Smooth muscle cell (in vitro differentiated cells): ENCODE data around the gene SORCS2. TPM values are rescaled to one million over a fixed set of nuclear protein-coding genes. Genes with fewer than 3 reads are reported as not detected.

Source experiments
- DNase-seq: peaks from one replicate; lab custom pipeline; 2025; ENCODE audit not compliant: unreplicated experiment; lab: John Stamatoyannopoulos, UW
- H2AFZ ChIP-seq: fragments of 200-600 bp; sonication (generic); 2 replicates; pipeline ENCODE4 v1.6.0; 2016; ENCODE audit warnings: antibody characterized with exemption, low read depth, mild to moderate bottlenecking
- H3F3A ChIP-seq: fragments of 200-600 bp; sonication (generic); 2 replicates; pipeline ENCODE4 v1.6.0; 2017; ENCODE audit warnings: antibody characterized with exemption, low read depth
- H3K27ac ChIP-seq: fragments of 200-600 bp; sonication (generic); 2 replicates; pipeline ENCODE4 v1.5.1; 2016; ENCODE audit warnings: low read depth, mild to moderate bottlenecking
- H3K27me3 ChIP-seq: fragments of 200-600 bp; sonication (generic); 2 replicates; pipeline ENCODE4 v1.6.1; 2016; ENCODE audit warnings: low read depth, mild to moderate bottlenecking
- H3K36me3 ChIP-seq: fragments of 200-600 bp; sonication (generic); 2 replicates; pipeline ENCODE4 v1.5.1; 2016; ENCODE audit warnings: low read depth
- H3K4me1 ChIP-seq: fragments of 200-600 bp; sonication (generic); 2 replicates; pipeline ENCODE4 v1.5.1; 2016; ENCODE audit warnings: low read depth
- H3K4me2 ChIP-seq: fragments of 200-600 bp; sonication (generic); 2 replicates; pipeline ENCODE4 v1.6.0; 2016; ENCODE audit warnings: mild to moderate bottlenecking
- H3K4me3 ChIP-seq: fragments of 200-600 bp; sonication (generic); 2 replicates; pipeline ENCODE4 v1.5.1; 2016; ENCODE audit warnings: mild to moderate bottlenecking
- H3K79me2 ChIP-seq: fragments of 200-600 bp; sonication (generic); 2 replicates; pipeline ENCODE4 v1.6.0; 2016; ENCODE audit warnings: low read depth, mild to moderate bottlenecking
- H3K9ac ChIP-seq: fragments of 200-600 bp; sonication (generic); 2 replicates; pipeline ENCODE4 v1.6.0; 2016; ENCODE audit warnings: low read depth
- H3K9me3 ChIP-seq: fragments of 200-600 bp; sonication (generic); replicated peaks from 2 replicates; pipeline ENCODE4 v1.5.1; 2016; ENCODE audit warnings: low read depth
- H4K20me1 ChIP-seq: fragments of 200-600 bp; sonication (generic); 2 replicates; pipeline ENCODE4 v1.6.0; 2016; ENCODE audit warnings: low read depth
- whole genome bisulfite sequencing: methylation state at CpG from one replicate; pipeline ENCODE4 v1.1.7; 2016; ENCODE audit warnings: low lambda C conversion rate; 5-methylcytosine and 5-hydroxymethylcytosine counted together
- polyA plus RNA-seq: library from polyadenylated mRNA; unstranded; fragments of >200 nt; fragmentation: Nextera tagmentation; extraction: Ambion mirVana; gene quantifications from 2 replicates; pipeline ENCODE4 v1.2.1, GENCODE V29; 2016
- total RNA-seq: library from RNA; depleted of rRNA; stranded (reverse); fragments of >200 nt; gene quantifications from 2 replicates; pipeline ENCODE4 v1.2.3, GENCODE V29; 2014
- TF ChIP-seq, protein P1 (sequence below): fragments of 200-600 bp; sonication (generic); IDR thresholded peaks from 2 replicates; pipeline ENCODE4 v1.5.1; 2017; ENCODE audit warnings: borderline replicate concordance, mild to moderate bottlenecking, antibody characterized with exemption; ENCODE audit not compliant: insufficient read depth, poor library complexity, severe bottlenecking

The SORCS2 gene
- total and polyA plus RNA-seq, 2 experiments from 2014 or later, result 5.2 to 9.3 TPM

DNA sequence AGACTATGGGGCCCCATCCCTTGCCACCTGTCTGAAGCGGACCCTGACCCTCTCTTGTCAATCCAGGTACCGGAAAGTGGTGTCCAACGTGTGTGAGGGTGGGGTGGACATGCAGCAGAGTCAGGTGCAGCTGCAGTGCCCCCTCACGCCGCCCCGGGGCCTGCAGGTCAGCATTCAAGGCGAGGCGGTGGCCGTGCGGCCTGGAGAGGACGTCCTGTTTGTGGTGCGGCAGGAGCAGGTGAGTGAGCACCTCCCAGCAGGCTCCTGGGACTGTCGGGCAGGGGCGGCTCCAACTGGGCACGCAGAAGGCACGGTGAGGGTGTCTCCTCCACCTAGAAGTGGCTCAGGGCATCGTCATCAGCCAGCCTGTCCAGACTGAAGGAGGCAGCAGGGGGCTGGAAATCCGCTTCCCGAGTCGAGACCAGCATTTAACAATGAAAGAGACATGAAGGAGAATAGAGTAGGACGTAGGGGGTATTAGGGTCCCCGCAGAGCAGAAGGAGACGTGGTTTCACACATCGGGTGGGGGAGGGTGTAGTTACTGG, 525.7 kb downstream of the SORCS2 start:
- H3K4me3 ChIP-seq, result no peak overlapping the region
- H2AFZ ChIP-seq, result no peak overlapping the region
- H3K27me3 ChIP-seq, result peaks cover 26% of the 10 kb centered on the region
- H3K4me1 ChIP-seq, result no peaks in the 10 kb centered on the region
- TF ChIP-seq, protein P1, sequence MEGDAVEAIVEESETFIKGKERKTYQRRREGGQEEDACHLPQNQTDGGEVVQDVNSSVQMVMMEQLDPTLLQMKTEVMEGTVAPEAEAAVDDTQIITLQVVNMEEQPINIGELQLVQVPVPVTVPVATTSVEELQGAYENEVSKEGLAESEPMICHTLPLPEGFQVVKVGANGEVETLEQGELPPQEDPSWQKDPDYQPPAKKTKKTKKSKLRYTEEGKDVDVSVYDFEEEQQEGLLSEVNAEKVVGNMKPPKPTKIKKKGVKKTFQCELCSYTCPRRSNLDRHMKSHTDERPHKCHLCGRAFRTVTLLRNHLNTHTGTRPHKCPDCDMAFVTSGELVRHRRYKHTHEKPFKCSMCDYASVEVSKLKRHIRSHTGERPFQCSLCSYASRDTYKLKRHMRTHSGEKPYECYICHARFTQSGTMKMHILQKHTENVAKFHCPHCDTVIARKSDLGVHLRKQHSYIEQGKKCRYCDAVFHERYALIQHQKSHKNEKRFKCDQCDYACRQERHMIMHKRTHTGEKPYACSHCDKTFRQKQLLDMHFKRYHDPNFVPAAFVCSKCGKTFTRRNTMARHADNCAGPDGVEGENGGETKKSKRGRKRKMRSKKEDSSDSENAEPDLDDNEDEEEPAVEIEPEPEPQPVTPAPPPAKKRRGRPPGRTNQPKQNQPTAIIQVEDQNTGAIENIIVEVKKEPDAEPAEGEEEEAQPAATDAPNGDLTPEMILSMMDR, result no peak
- H3K27ac ChIP-seq, result no peak overlapping the region
- 78% methylated on average over 24 of the region's 24 CpGs for WGBS
- no peaks in the 10 kb centered on the region for H3K36me3 ChIP-seq
- H3K4me2 ChIP-seq, result no peak overlapping the region
- H3K79me2 ChIP-seq, result no peaks in the 10 kb centered on the region
- H3K9ac ChIP-seq, result no peak overlapping the region
- no peaks in the 10 kb centered on the region for H3F3A ChIP-seq
- no peak for DNase-seq
- H3K9me3 ChIP-seq, result no peaks in the 10 kb centered on the region
- H4K20me1 ChIP-seq, result no peaks in the 10 kb centered on the region

- H3K4me2 ChIP-seq, result peak overlapping the region; percentile 80
- DNase-seq, result peak; percentile 24
- TF ChIP-seq, protein P1, result peak; percentile 89
- no peaks in the 10 kb centered on the region for H3K79me2 ChIP-seq
- 27% methylated on average over 32 of the region's 33 CpGs for WGBS
- H3F3A ChIP-seq, result no peaks in the 10 kb centered on the region
- no peaks in the 10 kb centered on the region for H3K4me1 ChIP-seq
- no peaks in the 10 kb centered on the region for H3K9me3 ChIP-seq
- H3K27me3 ChIP-seq, result peaks cover 26% of the 10 kb centered on the region
- no peaks in the 10 kb centered on the region for H4K20me1 ChIP-seq
- no peak overlapping the region for H3K4me3 ChIP-seq
- no peak overlapping the region for H3K9ac ChIP-seq
- no peaks in the 10 kb centered on the region for H3K36me3 ChIP-seq
- no peak overlapping the region for H3K27ac ChIP-seq
- H2AFZ ChIP-seq, result no peak overlapping the region
Observed at GRCh38 chr4:7719354-7720174, 527.2 kb downstream of the SORCS2 start.

GRCh38 chr4:7721984-7722551, 529.7 kb downstream of the SORCS2 start:
- 78% methylated on average over 13 of the region's 13 CpGs for WGBS

More at GRCh38 chr4:7721984-7722551, 529.7 kb downstream of the SORCS2 start:
- Histone ChIP-seq H3K36me3 (no peaks in the 10 kb centered on the region), H3K4me2 (no peak overlapping the region), H3K9ac (no peak overlapping the region), H3F3A (no peaks in the 10 kb centered on the region), H2AFZ (no peak overlapping the region), H3K4me1 (no peaks in the 10 kb centered on the region), H4K20me1 (no peaks in the 10 kb centered on the region), H3K9me3 (no peaks in the 10 kb centered on the region), H3K79me2 (no peaks in the 10 kb centered on the region), H3K4me3 (no peak overlapping the region), H3K27me3 (peaks cover 26% of the 10 kb centered on the region), H3K27ac (no peak overlapping the region)
- no peak for DNase-seq
- TF ChIP-seq, protein P1, result no peak
